Pancreas (tissue), 10 donors: Measurements from ENCODE around the gene RC3H2. TPM values are rescaled to one million over a fixed set of nuclear protein-coding genes. Genes with fewer than 3 reads are reported as not detected.

Source experiments
- ATAC-seq, 4 donors: fragments of 200-7000 bp; cut with Tn5 transposase; one replicate each; pipeline versions ENCODE4 v1.8.0 to v1.9.1; 2020; ENCODE audit warnings: mild to moderate bottlenecking in 4 of 4, moderate library complexity in 4 of 4
- DNase-seq, 6 donors: peaks; one replicate each; pipeline ENCODE4 v3.0.0-alpha.2; 2020
- FAIRE-seq: peaks from 2 replicates; lab custom pipeline; 2012; peaks lifted over from hg19 to GRCh38; lab: Jason Lieb, UNC
- H3K27ac ChIP-seq, 4 donors: fragments of 200-600 bp; sonication (generic); 1 replicate in 3 of 4; 2 replicates in 1 of 4; pipeline versions ENCODE4 v1.5.0 to v1.8.0; 2020
- H3K27me3 ChIP-seq, 4 donors: fragments of 200-600 bp; one replicate each; pipeline ENCODE4 v1.8.0; 2021
- H3K36me3 ChIP-seq, 3 donors: fragments of 200-600 bp; sonication (generic) in 1 of 3; one replicate each; pipeline versions ENCODE4 v1.5.0 to v1.8.0; 2020 to 2021
- H3K4me1 ChIP-seq, 3 donors: fragments of 200-600 bp; one replicate each; pipeline ENCODE4 v1.8.0; 2021
- H3K4me3 ChIP-seq, 4 donors: fragments of 200-600 bp; sonication (generic) in 2 of 4; one replicate each; pipeline versions ENCODE4 v1.5.0 to v1.8.0; 2020 to 2021
- H3K9me3 ChIP-seq, 4 donors: fragments of 200-600 bp; one replicate each; pipeline ENCODE4 v1.8.0; 2021
- CTCF ChIP-seq, 4 donors: fragments of 200-600 bp; sonication (generic) in 3 of 4; IDR thresholded peaks; one replicate each; pipeline versions ENCODE4 v1.5.0 to v1.8.0; 2021; ENCODE audit warnings: antibody characterized with exemption in 4 of 4
- WGBS, 2 donors: extraction: QIAGEN DNeasy Blood & Tissue Kit; methylation state at CpG; one replicate each; pipeline ENCODE4 v1.1.7; 2013; 5-methylcytosine and 5-hydroxymethylcytosine counted together
- intact Hi-C, 3 donors: fragments of 100-400 bp; cut with DNase I; formaldehyde crosslinking; loops; one replicate each; pipeline versions ENCODE4 v1.11.1 to v1.14.2; 2022
- polyA plus RNA-seq, 2 donors: library from polyadenylated mRNA; stranded (reverse); fragments of 200-250 nt; gene quantifications; one replicate each; pipeline ENCODE4 v1.2.3, GENCODE V29; 2013
- total RNA-seq, 6 donors: library from RNA; stranded (reverse); fragmentation: NEBNext Ultra II Directional in 4 of 6; extraction: Animal tissue kit (Norgen Biotek cat#: 25700) in 4 of 6; gene quantifications; one replicate each; pipeline versions ENCODE4 v1.2.1 to v1.2.4, GENCODE V29; 2021 to 2023
- donor health status: healthy with polysubstance abuse.
- donor health status: DM: no; HTN: no; CAD: no; lungs with moderate emphysema.
- donor health status: DM: no; HTN: no; CAD: no.
- donor health status: control.
- donor health status: control.
- donor health status: Bipolar disorder and iron deficiency.
- donor health status: DM: yes; HTN: yes; CAD: no.
- donor health status: DM: no; HTN: no; CAD: no.
- donor health status: DM: no; HTN: no; CAD: no.
- donor health status: DM: yes; HTN: yes; CAD: no.

Gene RC3H2
- total and polyA plus RNA-seq, 8 donors: 4.1 to 18.7 (median 12.1) TPM

- no peak for TF ChIP-seq CTCF (IDR thresholded peaks at IDR 0.05)
- 55 to 61% methylated on average over 1 of the region's 1 CpG for WGBS, 2 donors
- H3K4me1 ChIP-seq: peaks cover 19 to 54% (median 30%) of the 10 kb centered on the region in 3 donors
- DNase-seq (no peak), ATAC-seq (no peak), FAIRE-seq (no peak)
- no peaks in the 10 kb centered on the region for H3K36me3 ChIP-seq
- intact Hi-C loops: no loop called here
- H3K4me3 ChIP-seq: no peak overlapping the region
- H3K27me3 ChIP-seq: no peaks in the 10 kb centered on the region
- no peaks in the 10 kb centered on the region for H3K9me3 ChIP-seq
- no peak overlapping the region for H3K27ac ChIP-seq
These were observed 44.5 kb upstream of the RC3H2 start for GRCh38 chr9:122949696-122950095.

DNA sequence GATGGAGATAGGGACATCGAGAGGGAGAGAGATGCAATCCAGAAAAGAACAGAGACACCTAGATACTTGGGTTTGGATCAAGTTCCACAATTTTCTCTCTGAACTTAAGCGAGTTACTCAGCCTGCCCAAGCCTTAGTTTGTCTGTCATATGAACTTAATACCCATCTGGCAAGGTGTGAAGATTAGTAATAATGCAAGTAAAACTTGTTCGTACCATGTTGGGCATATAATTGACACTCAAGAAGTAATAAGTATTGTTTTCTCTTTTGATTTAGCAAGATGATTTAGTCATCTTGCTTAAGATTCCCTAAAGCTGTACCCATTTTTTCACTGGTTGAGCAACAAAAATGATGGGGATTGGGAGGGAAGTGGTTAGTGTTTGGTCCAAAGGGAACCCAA lies 43.2 kb upstream of the RC3H2 start:
- ATAC-seq (no peak), DNase-seq (no peak), FAIRE-seq (no peak)
- Histone ChIP-seq H3K27me3 (no peaks in the 10 kb centered on the region), H3K4me1 (peaks cover 11 to 40% (median 22%) of the 10 kb centered on the region in 3 donors), H3K36me3 (no peaks in the 10 kb centered on the region), H3K27ac (no peak overlapping the region), H3K4me3 (no peak overlapping the region), H3K9me3 (no peaks in the 10 kb centered on the region)
- intact Hi-C loops: no loop called here
- 82% methylated on average over 3 of the region's 3 CpGs for WGBS, 2 donors
- no peak for TF ChIP-seq CTCF (IDR thresholded peaks at IDR 0.05)

DNA sequence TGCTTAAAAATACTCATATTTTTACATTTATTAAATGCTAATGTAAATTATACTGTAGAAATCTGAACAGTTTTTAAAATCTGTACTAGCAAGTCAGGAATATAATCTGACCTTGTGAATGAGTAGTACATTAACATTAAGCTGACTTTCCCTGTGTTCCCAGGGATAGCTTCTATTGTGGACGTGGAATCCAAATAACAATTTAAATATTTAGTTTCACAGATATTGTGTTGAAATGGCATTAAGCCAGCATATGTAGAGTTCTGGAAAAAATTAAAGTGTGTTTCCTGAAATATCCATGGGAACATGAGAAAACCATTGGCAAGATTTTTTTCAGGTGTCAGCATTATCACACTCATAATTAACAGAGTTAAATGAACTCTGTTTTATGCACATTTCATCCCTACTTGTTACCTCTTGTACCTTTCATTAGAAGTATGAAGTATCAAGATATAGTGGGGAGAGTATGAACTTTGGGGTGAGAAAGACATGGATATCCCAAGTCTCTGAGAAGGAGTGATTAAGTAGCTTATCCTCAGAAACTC lies 41.4 kb upstream of the RC3H2 start:
- no peaks in the 10 kb centered on the region for H3K27me3 ChIP-seq
- H3K9me3 ChIP-seq: no peaks in the 10 kb centered on the region
- no peaks in the 10 kb centered on the region for H3K36me3 ChIP-seq
- 11 to 13% methylated on average over 1 of the region's 1 CpG for WGBS, 2 donors
- DNase-seq (no peak), FAIRE-seq (no peak), ATAC-seq (no peak)
- intact Hi-C loops: no loop called here
- peaks cover 11 to 52% (median 30%) of the 10 kb centered on the region in 3 donors for H3K4me1 ChIP-seq
- no peak for TF ChIP-seq CTCF (IDR thresholded peaks at IDR 0.05)
- H3K4me3 ChIP-seq: no peak overlapping the region
- H3K27ac ChIP-seq: peak overlapping the region in 2 of 4 donors; percentile 1 to 12

DNA sequence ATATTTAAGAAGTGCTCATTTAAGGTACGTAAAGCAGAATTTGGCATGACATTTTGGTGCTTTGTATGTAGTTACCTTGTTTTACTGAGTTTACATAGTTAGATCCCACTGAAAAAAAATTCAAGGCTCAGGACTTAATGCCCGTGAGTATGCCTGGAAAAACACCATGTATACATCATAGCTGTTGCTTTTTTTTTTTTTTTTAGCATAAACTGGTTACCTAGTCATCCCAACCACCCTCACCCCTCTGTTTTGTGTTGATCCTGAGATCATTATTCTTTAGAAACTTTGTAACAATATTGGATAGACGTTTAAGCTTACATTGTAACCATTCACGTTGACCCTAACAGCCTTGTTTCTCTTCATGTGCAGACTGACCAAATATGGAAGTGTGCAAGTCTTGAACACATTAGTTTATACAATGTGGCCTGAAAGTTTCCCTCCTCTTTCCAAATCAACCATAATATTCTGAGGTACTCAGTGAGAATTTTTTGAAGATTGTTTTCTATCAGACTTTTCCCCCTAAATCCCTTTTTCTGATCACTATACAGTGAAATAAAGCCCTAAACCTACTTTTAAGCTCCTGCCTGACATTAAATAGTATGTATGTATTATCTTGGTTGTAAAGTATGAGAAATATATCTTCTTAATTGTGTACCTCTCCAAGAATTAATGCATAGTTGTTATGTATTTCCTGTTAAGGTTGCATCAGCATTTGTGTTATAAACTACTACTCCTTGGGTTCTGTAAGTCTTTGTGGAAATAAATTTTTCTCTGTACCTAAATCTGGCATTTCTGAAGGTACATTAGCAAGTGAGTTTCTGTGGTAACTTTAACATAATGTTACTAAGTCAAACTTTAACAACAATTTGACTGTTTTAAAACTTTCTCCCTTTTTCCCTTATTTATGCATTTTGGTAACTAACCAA lies 40.1 kb upstream of the RC3H2 start:
- intact Hi-C loops: no loop called here

More for the DNA sequence above, 40.1 kb upstream of the RC3H2 start:
- no peak for ATAC-seq
- Histone ChIP-seq H3K4me1 (peaks cover 11 to 46% (median 30%) of the 10 kb centered on the region in 3 donors), H3K36me3 (no peaks in the 10 kb centered on the region), H3K27ac (no peak overlapping the region), H3K9me3 (no peaks in the 10 kb centered on the region), H3K27me3 (no peaks in the 10 kb centered on the region), H3K4me3 (no peak overlapping the region)
- WGBS, 2 donors: 68 to 72% methylated on average over 4 of the region's 4 CpGs
- no peak for DNase-seq
- TF ChIP-seq CTCF (IDR thresholded peaks at IDR 0.05): no peak
- FAIRE-seq: no peak
